Stimulated activated CD4-positive, alpha-beta T cell treated with anti-CD3 and anti-CD28 coated beads, Interleukin-4, amount 100 ng/mL, for 24 hours (primary cell): ENCODE data around the gene TET1.
A peak's percentile ranks its signal among the peaks of the same experiment; 100 is the strongest.
"Not testable (repeated sequence)": the region's sequence is repeated elsewhere in the genome, so short reads cannot be mapped to it uniquely, and the experiment has no call there.

Source experiments
- DNase-seq: peaks from one replicate; pipeline ENCODE4 v3.0.0-alpha.2; 2020

The TET1 gene

GRCh38 chr10:68565658-68566057 lies 5.5 kb downstream of the TET1 start:
- DNase-seq = no peak

GRCh38 chr10:68566351-68566750 lies 6.2 kb downstream of the TET1 start:
- DNase-seq = no peak

- no peak for DNase-seq
Observed at GRCh38 chr10:68566955-68567354, 6.8 kb downstream of the TET1 start.

GRCh38 chr10:68572151-68572550 lies 12.0 kb downstream of the TET1 start:
- no peak for DNase-seq

GRCh38 chr10:68574051-68574450 lies 13.9 kb downstream of the TET1 start:
- DNase-seq = no peak

- DNase-seq = no peak
Observed at GRCh38 chr10:68576118-68576517, 16.0 kb downstream of the TET1 start.

- DNase-seq = no peak
Observed at GRCh38 chr10:68578974-68579373, 18.8 kb downstream of the TET1 start.

- not testable (repeated sequence) for DNase-seq
Observed at GRCh38 chr10:68584187-68584586, 24.1 kb downstream of the TET1 start.

GRCh38 chr10:68586606-68587305 lies 26.6 kb downstream of the TET1 start:
- DNase-seq = no peak

- DNase-seq = no peak
Observed at GRCh38 chr10:68594405-68594804, 34.3 kb downstream of the TET1 start.

- DNase-seq = no peak
Observed at GRCh38 chr10:68595513-68595912, 35.4 kb downstream of the TET1 start.

GRCh38 chr10:68597407-68597806 lies 37.3 kb downstream of the TET1 start:
- no peak for DNase-seq

GRCh38 chr10:68598978-68599770 lies 39.0 kb downstream of the TET1 start:
- DNase-seq = no peak

- no peak for DNase-seq
Observed at GRCh38 chr10:68599771-68600040, 39.6 kb downstream of the TET1 start.

- DNase-seq = peak; percentile 40
Observed at GRCh38 chr10:68600041-68600778, 40.1 kb downstream of the TET1 start.

GRCh38 chr10:68601501-68602265 lies 41.5 kb downstream of the TET1 start:
- DNase-seq = no peak

- DNase-seq = no peak
Observed at GRCh38 chr10:68602434-68602833, 42.3 kb downstream of the TET1 start.

GRCh38 chr10:68603766-68604165 lies 43.6 kb downstream of the TET1 start:
- DNase-seq = no peak

GRCh38 chr10:68604441-68604840 lies 44.3 kb downstream of the TET1 start:
- no peak for DNase-seq

- no peak for DNase-seq
Observed at GRCh38 chr10:68606918-68607317, 46.8 kb downstream of the TET1 start.

- DNase-seq = not testable (repeated sequence)
Observed at GRCh38 chr10:68610023-68610422, 49.9 kb downstream of the TET1 start.

- no peak for DNase-seq
Observed at GRCh38 chr10:68611227-68611626, 51.1 kb downstream of the TET1 start.

GRCh38 chr10:68613974-68614373 lies 53.8 kb downstream of the TET1 start:
- not testable (repeated sequence) for DNase-seq
